ENCODE data around the gene CLSTN1.
A peak's percentile ranks its signal among the peaks of the same experiment; 100 is the strongest.
"Not testable (repeated sequence)": the region's sequence is repeated elsewhere in the genome, so short reads cannot be mapped to it uniquely, and the experiment has no call there.

The CLSTN1 gene

GRCh38 chr1:9728451-9729295 lies 95.1 kb downstream of the CLSTN1 start:
- peak; percentile 80 for DNase-seq

- DNase-seq: no peak
Observed at GRCh38 chr1:9726905-9727595, 96.7 kb downstream of the CLSTN1 start.

- DNase-seq: no peak
Observed at GRCh38 chr1:9726406-9726805, 97.4 kb downstream of the CLSTN1 start.

- DNase-seq: peak; percentile 75
Observed at GRCh38 chr1:9724706-9725476, 98.9 kb downstream of the CLSTN1 start.

- no peak for DNase-seq
Observed at GRCh38 chr1:9723926-9724325, 99.8 kb downstream of the CLSTN1 start.

GRCh38 chr1:9723068-9723805 lies 100.5 kb downstream of the CLSTN1 start:
- DNase-seq: no peak

GRCh38 chr1:9722378-9722749 lies 101.4 kb downstream of the CLSTN1 start:
- DNase-seq: no peak

- DNase-seq: peak; percentile 66
Observed at GRCh38 chr1:9721606-9722377, 102.0 kb downstream of the CLSTN1 start.

GRCh38 chr1:9720785-9721605 lies 102.8 kb downstream of the CLSTN1 start:
- no peak for DNase-seq

GRCh38 chr1:9719978-9720722 lies 103.6 kb downstream of the CLSTN1 start:
- no peak for DNase-seq

GRCh38 chr1:9718006-9718680 lies 105.6 kb downstream of the CLSTN1 start:
- no peak for DNase-seq

GRCh38 chr1:9717193-9718005 lies 106.4 kb downstream of the CLSTN1 start:
- peak; percentile 96 for DNase-seq

GRCh38 chr1:9716404-9717192 lies 107.2 kb downstream of the CLSTN1 start:
- DNase-seq: peak; percentile 36

- peak; percentile 61 for DNase-seq
Observed at GRCh38 chr1:9715536-9716226, 108.1 kb downstream of the CLSTN1 start.

- no peak for DNase-seq
Observed at GRCh38 chr1:9714257-9714718, 109.5 kb downstream of the CLSTN1 start.

GRCh38 chr1:9712767-9713166 lies 111.0 kb downstream of the CLSTN1 start:
- not testable (repeated sequence) for DNase-seq

GRCh38 chr1:9711466-9712020 lies 112.2 kb downstream of the CLSTN1 start:
- no peak for DNase-seq
